ENCODE measurements around the gene IFNGR1.
"Not testable (repeated sequence)": the region's sequence is repeated elsewhere in the genome, so short reads cannot be mapped to it uniquely, and the experiment has no call there.

Gene IFNGR1

GRCh38 chr6:137213331-137213740 is 5.8 kb downstream of the IFNGR1 start:
- no peak for DNase-seq (ENCODE audit: low read depth)

- no peak for DNase-seq (ENCODE audit: low read depth)
Observed at GRCh38 chr6:137211910-137212309, 7.3 kb downstream of the IFNGR1 start.

- no peak for DNase-seq (ENCODE audit: low read depth)
Observed at GRCh38 chr6:137210903-137211302, 8.3 kb downstream of the IFNGR1 start.

DNA sequence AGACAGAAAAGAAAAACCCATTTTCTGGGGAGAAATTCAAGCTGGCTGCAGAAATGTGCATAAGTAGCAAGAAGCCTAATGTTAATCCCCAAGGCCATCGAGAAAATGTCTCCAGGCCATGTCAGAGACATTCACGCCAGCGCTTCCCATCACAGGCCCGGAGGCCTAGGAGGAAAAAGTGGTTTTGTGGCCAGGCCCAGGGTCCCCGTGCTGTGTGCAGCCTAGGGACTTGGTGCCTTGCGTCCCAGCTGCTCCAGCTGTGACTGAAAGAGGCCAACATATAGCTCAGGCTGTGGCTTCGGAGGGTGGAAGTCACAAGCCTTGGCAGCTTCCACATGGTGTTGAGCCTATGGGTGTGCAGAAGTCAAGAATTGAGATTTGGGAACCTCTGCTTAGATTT is 10.9 kb downstream of the IFNGR1 start:
- no peak for DNase-seq (ENCODE audit: low read depth)

GRCh38 chr6:137207457-137207856 is 11.7 kb downstream of the IFNGR1 start:
- DNase-seq (ENCODE audit: low read depth): not testable (repeated sequence)

- no peak for DNase-seq (ENCODE audit: low read depth)
Observed at GRCh38 chr6:137206577-137206976, 12.6 kb downstream of the IFNGR1 start.

DNA sequence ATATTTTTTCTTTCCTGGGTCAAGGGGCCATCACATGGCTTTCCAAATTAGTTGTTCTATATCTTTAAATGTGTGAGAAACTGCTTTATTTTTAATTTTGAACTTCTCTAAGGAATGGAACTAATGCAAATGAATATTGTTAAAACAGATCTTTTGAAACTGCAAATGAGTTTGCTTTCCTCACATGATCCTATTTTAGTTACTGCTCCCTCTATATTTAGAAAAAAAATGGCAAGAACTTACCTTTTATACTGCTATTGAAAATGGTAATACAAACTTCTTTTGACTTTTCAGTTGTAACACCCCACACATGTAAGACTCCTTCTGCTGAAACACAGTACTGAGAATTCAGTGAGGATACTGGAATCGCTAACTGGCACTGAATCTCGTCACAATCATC is 15.9 kb downstream of the IFNGR1 start:
- no peak for DNase-seq (ENCODE audit: low read depth)

DNA sequence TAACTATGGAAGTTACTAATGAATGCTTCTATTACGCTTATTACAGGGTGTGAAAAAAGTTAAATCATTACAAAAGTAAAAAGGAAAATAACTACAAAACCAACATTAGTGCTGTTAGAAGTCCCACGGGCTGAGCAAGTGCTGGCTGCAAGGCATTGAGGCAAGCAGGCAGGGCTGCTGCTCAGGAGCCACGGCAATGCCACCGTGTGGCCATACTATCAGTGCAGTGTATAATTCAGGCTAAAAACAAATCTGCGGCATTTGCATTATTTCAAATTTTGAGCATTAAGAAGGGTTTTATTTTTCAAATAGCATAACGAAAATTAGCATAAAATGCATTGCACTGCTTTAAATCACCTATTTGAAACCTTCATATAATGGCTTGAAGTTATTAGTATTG is 17.1 kb downstream of the IFNGR1 start:
- DNase-seq (ENCODE audit: low read depth): no peak

GRCh38 chr6:137201006-137201405 is 18.2 kb downstream of the IFNGR1 start:
- no peak for DNase-seq (ENCODE audit: low read depth)

DNA sequence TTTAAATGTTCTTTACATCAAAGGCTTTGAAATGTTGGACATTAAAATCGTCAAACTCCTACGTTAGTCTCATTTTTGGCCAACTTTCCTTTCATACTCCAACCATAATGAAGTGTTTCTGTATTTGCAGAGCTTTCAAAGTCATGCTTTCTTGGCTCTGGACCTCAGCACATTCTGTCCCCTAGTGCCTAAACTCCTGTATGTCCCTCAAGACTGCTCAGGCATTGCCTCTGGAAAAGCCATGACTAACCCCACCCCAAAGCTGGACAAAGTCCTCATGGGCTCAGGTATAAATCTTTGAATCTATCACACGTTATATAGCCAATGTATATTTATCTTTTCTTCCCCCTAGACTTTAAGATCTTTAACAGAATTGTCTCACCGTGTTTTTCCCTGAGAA is 18.9 kb downstream of the IFNGR1 start:
- DNase-seq (ENCODE audit: low read depth): no peak

- no peak for DNase-seq (ENCODE audit: low read depth)
Observed at GRCh38 chr6:137197684-137198645, 21.2 kb downstream of the IFNGR1 start.

DNA sequence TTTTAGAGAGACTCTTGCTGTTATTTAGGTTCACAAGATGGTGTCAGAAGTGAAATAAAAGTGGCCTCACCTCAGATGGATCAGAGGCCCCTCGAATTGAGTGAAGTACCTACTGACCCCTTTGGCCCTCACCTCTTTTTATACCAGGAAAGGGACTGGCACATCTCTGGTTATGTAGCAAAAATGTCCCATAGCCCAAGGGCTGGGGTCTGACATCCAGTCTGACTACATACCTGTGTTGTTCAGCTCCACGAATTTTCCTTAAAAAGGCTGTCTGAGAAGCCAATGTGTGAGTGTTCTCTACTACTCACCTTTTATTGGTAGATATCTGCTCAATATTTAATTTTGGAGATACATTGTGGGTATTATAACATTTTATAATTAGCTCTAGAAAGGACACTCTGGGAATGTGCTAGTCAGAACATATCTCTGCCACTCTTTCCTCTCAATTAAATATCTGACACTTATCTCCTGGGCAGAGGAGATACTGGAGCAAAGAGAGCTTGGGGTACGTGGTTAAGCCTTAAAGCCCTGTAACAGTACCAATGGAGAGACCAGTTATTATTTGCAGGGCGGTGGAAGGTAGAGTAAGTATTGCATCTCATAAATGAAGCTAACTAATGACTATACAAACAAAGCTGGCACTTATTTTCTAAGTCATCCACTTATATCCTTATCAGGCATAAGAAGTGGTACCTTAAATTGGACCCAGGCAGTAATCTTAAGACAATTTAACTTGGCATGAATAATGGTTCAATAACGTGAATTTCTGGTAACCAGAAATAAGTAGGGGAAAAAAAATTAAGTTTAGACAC is 25.7 kb downstream of the IFNGR1 start:
- no peak for DNase-seq (ENCODE audit: low read depth)

GRCh38 chr6:137192821-137193220 is 26.4 kb downstream of the IFNGR1 start:
- no peak for DNase-seq (ENCODE audit: low read depth)

DNA sequence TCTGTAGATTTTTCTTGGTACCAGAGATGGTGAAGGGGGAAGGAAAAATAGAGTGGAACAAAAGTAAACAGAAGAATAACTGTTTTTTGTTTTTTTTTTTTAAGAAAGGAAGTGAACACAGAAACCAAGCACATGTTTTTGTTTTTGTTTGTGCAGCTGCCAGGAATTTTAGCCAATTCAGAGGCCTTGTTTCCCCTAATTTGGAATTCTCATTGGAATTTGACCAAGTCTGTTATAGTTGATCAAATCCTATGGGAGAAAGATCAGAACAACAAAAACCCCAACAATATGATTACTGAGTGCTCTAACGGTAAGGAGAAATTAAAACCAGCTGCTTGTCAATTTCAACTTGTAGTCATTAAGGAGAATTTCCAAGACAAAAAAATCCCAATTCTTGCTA is 27.5 kb downstream of the IFNGR1 start:
- no peak for DNase-seq (ENCODE audit: low read depth)

DNA sequence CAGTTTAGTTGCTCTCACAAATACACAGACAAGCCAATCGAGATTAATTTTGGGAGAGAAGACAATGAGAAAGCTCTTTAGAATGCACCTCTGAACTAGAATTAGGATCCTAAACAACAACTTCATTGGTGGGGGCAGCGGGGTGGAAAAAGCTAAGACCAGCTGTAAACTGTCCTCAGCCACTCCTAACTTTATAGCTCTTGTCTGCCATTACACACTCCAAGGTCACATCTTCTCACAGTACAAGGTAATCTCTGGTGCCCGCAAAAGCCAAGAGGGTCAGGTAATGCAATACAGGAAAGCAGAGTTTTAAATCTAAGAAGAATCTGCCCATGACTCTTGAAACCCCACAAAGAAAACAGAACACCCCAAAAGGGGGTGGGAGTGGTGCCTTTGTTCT is 27.9 kb downstream of the IFNGR1 start:
- DNase-seq (ENCODE audit: low read depth): no peak

DNA sequence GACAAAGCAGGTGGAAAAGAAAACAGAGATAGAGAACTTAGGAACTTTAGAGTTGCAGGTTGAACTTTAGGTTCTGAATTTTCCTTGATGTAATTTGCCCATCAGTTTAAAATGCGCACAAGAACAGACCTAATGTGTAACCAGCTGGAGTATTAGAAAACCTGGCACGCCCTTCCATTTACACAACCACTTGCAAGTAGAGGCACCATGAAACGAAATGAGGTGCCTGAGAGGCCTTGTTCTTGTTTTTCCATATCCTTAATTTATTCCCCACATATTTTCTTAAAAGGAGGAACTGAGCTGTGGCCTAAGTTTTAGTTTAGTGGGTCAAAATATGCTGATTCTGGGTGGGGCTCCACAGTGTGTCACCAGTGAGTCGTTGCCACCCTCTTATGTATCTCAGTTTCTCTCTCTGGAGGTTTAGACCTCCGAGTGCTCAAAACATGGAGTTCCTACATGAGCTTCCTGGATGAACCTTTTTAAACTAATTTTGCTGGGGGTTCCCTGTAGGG is 28.5 kb downstream of the IFNGR1 start:
- DNase-seq (ENCODE audit: low read depth): no peak

- DNase-seq (ENCODE audit: low read depth): peak; percentile 2
Observed at GRCh38 chr6:137188855-137189254, 30.3 kb downstream of the IFNGR1 start.

- DNase-seq (ENCODE audit: low read depth): no peak
Observed at GRCh38 chr6:137185290-137185689, 33.9 kb downstream of the IFNGR1 start.

DNA sequence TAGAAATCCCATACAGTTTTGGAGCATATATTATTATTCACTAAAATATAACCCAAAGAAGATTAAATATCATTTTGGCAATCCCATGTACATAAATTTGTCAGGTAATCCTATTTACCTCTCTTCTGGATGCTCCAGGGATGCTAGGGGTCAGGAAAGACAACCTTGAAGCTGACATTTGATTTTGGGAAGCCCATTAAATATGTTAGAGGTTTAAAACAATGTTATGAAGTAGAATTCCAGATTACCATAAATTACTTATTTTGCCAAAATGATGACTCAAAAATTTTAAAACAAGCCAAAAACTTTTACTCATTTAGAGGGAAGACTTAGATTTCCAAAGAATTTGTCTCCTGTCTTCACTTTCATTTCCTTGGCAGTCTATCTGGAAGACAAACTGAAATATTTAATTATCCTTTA is 36.5 kb downstream of the IFNGR1 start:
- DNase-seq (ENCODE audit: low read depth): no peak

- no peak for DNase-seq (ENCODE audit: low read depth)
Observed at GRCh38 chr6:137181891-137182653, 37.1 kb downstream of the IFNGR1 start.

DNA sequence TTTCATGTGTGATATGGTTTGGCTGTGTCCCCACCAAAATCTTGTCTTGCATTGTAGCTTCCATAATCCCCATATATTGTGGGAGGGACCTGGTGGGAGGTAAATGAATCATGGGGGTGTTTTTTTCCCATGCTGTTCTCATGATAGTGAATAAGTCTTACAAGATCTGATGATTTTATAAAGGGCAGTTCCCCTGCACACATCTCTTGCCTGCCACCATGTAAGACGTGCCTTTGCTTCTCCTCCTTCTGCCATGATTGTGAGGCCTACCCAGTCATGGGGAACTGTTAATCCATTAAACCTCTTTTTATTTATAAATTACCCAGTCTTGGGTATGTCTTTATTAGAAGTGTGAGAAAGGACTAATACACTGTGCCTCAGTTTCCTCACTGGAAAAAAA is 41.6 kb downstream of the IFNGR1 start:
- DNase-seq (ENCODE audit: low read depth): no peak

DNA sequence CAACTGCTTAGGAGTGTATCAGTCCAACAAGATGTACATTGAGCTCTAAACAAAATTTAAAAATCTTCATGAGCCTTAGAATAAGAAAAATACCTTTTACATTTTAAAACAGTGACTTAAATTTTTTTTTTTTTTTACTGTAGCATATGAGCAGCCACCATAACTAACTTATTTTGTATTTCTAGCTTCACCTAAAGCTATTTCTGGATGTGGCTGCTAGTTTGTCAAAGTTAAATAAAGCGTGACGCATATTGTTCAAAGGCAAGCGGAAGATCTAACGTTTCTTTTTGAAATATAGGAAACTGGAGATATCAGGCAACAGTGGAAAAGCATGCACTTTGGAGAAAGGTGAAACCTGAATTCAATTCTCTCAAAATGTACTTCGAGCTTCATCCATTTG is 42.5 kb downstream of the IFNGR1 start:
- DNase-seq (ENCODE audit: low read depth): no peak
